GM23338 (cell line): ENCODE measurements around the gene TMEM182. TPM values are rescaled to one million over a fixed set of nuclear protein-coding genes. Genes with fewer than 3 reads are reported as not detected.
A peak's percentile ranks its signal among the peaks of the same experiment; 100 is the strongest.

Experiments
- ATAC-seq: fragments of 200-7000 bp; cut with Tn5 transposase; 3 replicates; pipeline ENCODE4 v1.9.1; 2020
- DNase-seq: peaks from one replicate; pipeline ENCODE4 v3.0.0-alpha.2; 2015; ENCODE audit warnings: low spot score
- H2AFZ ChIP-seq: fragments of 200-600 bp; sonication (generic); 2 replicates; pipeline ENCODE4 v1.8.0; 2016; ENCODE audit warnings: antibody characterized with exemption, mild to moderate bottlenecking, moderate library complexity
- H3F3A ChIP-seq: fragments of 200-600 bp; sonication (generic); replicated peaks from 2 replicates; pipeline ENCODE4 v1.8.0; 2017; ENCODE audit warnings: antibody characterized with exemption, mixed run types, low read depth
- H3K27ac ChIP-seq: fragments of 200-600 bp; sonication (generic); 2 replicates; pipeline ENCODE4 v1.6.1; 2016; ENCODE audit warnings: low read depth
- H3K27me3 ChIP-seq: fragments of 200-600 bp; sonication (generic); 2 replicates; pipeline ENCODE4 v1.8.0; 2016; ENCODE audit warnings: mild to moderate bottlenecking, mixed run types, moderate library complexity; ENCODE audit not compliant: insufficient read depth
- H3K36me3 ChIP-seq: fragments of 200-600 bp; sonication (generic); 2 replicates; pipeline ENCODE4 v1.8.0; 2016; ENCODE audit warnings: mild to moderate bottlenecking; ENCODE audit not compliant: insufficient read depth
- H3K4me1 ChIP-seq: fragments of 200-600 bp; sonication (generic); 2 replicates; pipeline ENCODE4 v1.8.0; 2016; ENCODE audit warnings: mild to moderate bottlenecking, moderate library complexity; ENCODE audit not compliant: insufficient read depth
- H3K4me2 ChIP-seq: fragments of 200-600 bp; sonication (generic); 2 replicates; pipeline ENCODE4 v1.7.1; 2017; ENCODE audit warnings: mixed run types
- H3K4me3 ChIP-seq: fragments of 200-600 bp; sonication (generic); 2 replicates; pipeline ENCODE4 v1.6.1; 2016; ENCODE audit warnings: mixed run types
- H3K79me2 ChIP-seq: fragments of 200-600 bp; sonication (generic); replicated peaks from 2 replicates; pipeline ENCODE4 v1.8.0; 2017; ENCODE audit warnings: mild to moderate bottlenecking; ENCODE audit not compliant: insufficient read depth
- H3K9me2 ChIP-seq: fragments of 200-600 bp; sonication (generic); 2 replicates; pipeline ENCODE4 v1.8.0; 2017; ENCODE audit not compliant: insufficient read depth
- H4K20me1 ChIP-seq: fragments of 200-600 bp; sonication (generic); replicated peaks from 2 replicates; pipeline ENCODE4 v1.8.0; 2017; ENCODE audit warnings: mild to moderate bottlenecking; ENCODE audit not compliant: insufficient read depth
- H3K27ac Mint-ChIP-seq: 2 replicates; pipeline ENCODE4 v1.8.0; 2020; ENCODE audit warnings: inconsistent platforms, mild to moderate bottlenecking, moderate library complexity, mixed read lengths
- H3K27me3 Mint-ChIP-seq: 3 replicates; pipeline ENCODE4 v1.8.0; 2022; ENCODE audit warnings: low read depth, mild to moderate bottlenecking, moderate library complexity, mixed read lengths, inconsistent platforms; ENCODE audit not compliant: insufficient read depth, poor library complexity
- H3K36me3 Mint-ChIP-seq: 3 replicates; pipeline ENCODE4 v1.8.0; 2021; ENCODE audit warnings: low read depth, mild to moderate bottlenecking, inconsistent platforms, moderate library complexity, mixed read lengths
- H3K4me1 Mint-ChIP-seq: 3 replicates; pipeline ENCODE4 v1.8.0; 2020; ENCODE audit warnings: mild to moderate bottlenecking, inconsistent platforms, mixed read lengths
- H3K4me3 Mint-ChIP-seq: 3 replicates; pipeline ENCODE4 v1.8.0; 2021; ENCODE audit warnings: moderate library complexity, mild to moderate bottlenecking, inconsistent platforms, mixed read lengths
- H3K9me3 Mint-ChIP-seq: 3 replicates; pipeline ENCODE4 v1.8.0; 2020; ENCODE audit warnings: moderate library complexity, mild to moderate bottlenecking, inconsistent platforms, mixed read lengths
- CTCF ChIP-seq, 2 experiments: fragments of 200-600 bp in 1 of 2; sonication (generic) in 1 of 2; conservative IDR thresholded peaks; 2 replicates each; pipeline versions ENCODE4 v1.5.1 to v1.6.1; 2016 to 2017; ENCODE audit warnings: antibody characterized with exemption in 2 of 2, low read depth in 2 of 2, mild to moderate bottlenecking in 2 of 2, moderate library complexity in 1 of 2
- ETS1 ChIP-seq: IDR thresholded peaks from 2 replicates; pipeline ENCODE4 v1.6.1; 2016; ENCODE audit warnings: antibody characterized with exemption
- EZH2phosphoT487 ChIP-seq: fragments of 200-600 bp; sonication (generic); IDR thresholded peaks from one replicate; pipeline ENCODE4 v1.8.1; 2018; ENCODE audit warnings: antibody characterized with exemption; ENCODE audit not compliant: unreplicated experiment
- JUNB ChIP-seq: IDR thresholded peaks from one replicate; pipeline ENCODE4 v1.6.1; 2016; ENCODE audit warnings: antibody characterized with exemption; ENCODE audit not compliant: unreplicated experiment
- NANOG ChIP-seq: IDR thresholded peaks from 2 replicates; pipeline ENCODE4 v1.6.1; 2016; ENCODE audit warnings: antibody characterized with exemption, borderline replicate concordance
- POLR2AphosphoS5 ChIP-seq: IDR thresholded peaks from 2 replicates; pipeline ENCODE4 v1.6.1; 2016; ENCODE audit warnings: antibody characterized with exemption, low read depth
- ZNF114 ChIP-seq: fragments of 250-450 bp; sonication (Bioruptor Pico); IDR thresholded peaks from 2 replicates; pipeline ENCODE4 v1.5.0; 2020; ENCODE audit warnings: mild to moderate bottlenecking, moderate library complexity
- ZNF331 ChIP-seq: fragments of 250-450 bp; sonication (Bioruptor Pico); IDR thresholded peaks from 2 replicates; pipeline ENCODE4 v1.5.0; 2020; ENCODE audit warnings: low read depth, mild to moderate bottlenecking, moderate library complexity
- ZNF462 ChIP-seq: fragments of 250-450 bp; sonication (Bioruptor Pico); IDR thresholded peaks from 2 replicates; pipeline ENCODE4 v1.5.0; 2020; ENCODE audit warnings: mild to moderate bottlenecking, moderate library complexity
- polyA plus RNA-seq: library from polyadenylated mRNA; unstranded; fragments of >200 nt; fragmentation: Nextera tagmentation; extraction: Ambion mirVana; gene quantifications from 2 replicates; pipeline ENCODE4 v1.2.1, GENCODE V29; 2016
- total RNA-seq: library from RNA; depleted of rRNA; stranded (reverse); fragments of >200 nt; shearing (Covaris generic); gene quantifications from 2 replicates; pipeline ENCODE4 v1.2.3, GENCODE V29; 2014

The TMEM182 gene
- total and polyA plus RNA-seq, 2 experiments from 2014 or later, result 5.2 to 7.2 TPM

GRCh38 chr2:102736110-102736409, 25.8 kb upstream of the TMEM182 start:
- H3K36me3 ChIP-seq, result peaks cover 6% of the 10 kb centered on the region; the same call in 1 of the 2 replicates
- no peaks in the 10 kb centered on the region for H3K9me2 ChIP-seq
- peaks cover 12% of the 10 kb centered on the region for H3K27me3 Mint-ChIP-seq
- TF ChIP-seq POLR2AphosphoS5 (no peak), ZNF462 (no peak), JUNB (no peak), ZNF114 (CRISPR knock-in tag) (no peak), CTCF (conservative IDR thresholded peaks at IDR 0.05; ENCODE audit: low read depth in 2 of 2) (no peak), ZNF331 (no peak), NANOG (no peak), EZH2phosphoT487 (no peak), ETS1 (no peak)
- peaks cover 7% of the 10 kb centered on the region; the same call in 2 of the 3 replicates for H3K36me3 Mint-ChIP-seq
- DNase-seq, result no peak
- peak overlapping the region; percentile 96 for H2AFZ ChIP-seq
- peak overlapping the region; percentile 90 for H3K27ac Mint-ChIP-seq
- peak overlapping the region; percentile 99 for H3K4me3 ChIP-seq
- H3K4me1 ChIP-seq, result peaks cover 10% of the 10 kb centered on the region
- H4K20me1 ChIP-seq, result peaks cover 8% of the 10 kb centered on the region
- H3K9me3 Mint-ChIP-seq, result no peaks in the 10 kb centered on the region; the same call in 2 of the 3 replicates
- H3K27ac ChIP-seq, result 0 out of 2 replicates have a peak overlapping the region, but pooled peaks have one; percentile 32
- peak overlapping the region; percentile 99 for H3K4me3 Mint-ChIP-seq
- H3F3A ChIP-seq, result no peaks in the 10 kb centered on the region
- peaks cover 46% of the 10 kb centered on the region for H3K79me2 ChIP-seq
- no peaks in the 10 kb centered on the region for H3K27me3 ChIP-seq
- H3K4me2 ChIP-seq, result peak overlapping the region; percentile 86
- peak; percentile 65 for ATAC-seq
- peaks cover 19% of the 10 kb centered on the region for H3K4me1 Mint-ChIP-seq
